ENCODE results near the gene NOX4. TPM values are rescaled to one million over a fixed set of nuclear protein-coding genes. Genes with fewer than 3 reads are reported as not detected.

Gene NOX4
- total RNA-seq, 2 experiments from 2014 or later: not detected

DNA sequence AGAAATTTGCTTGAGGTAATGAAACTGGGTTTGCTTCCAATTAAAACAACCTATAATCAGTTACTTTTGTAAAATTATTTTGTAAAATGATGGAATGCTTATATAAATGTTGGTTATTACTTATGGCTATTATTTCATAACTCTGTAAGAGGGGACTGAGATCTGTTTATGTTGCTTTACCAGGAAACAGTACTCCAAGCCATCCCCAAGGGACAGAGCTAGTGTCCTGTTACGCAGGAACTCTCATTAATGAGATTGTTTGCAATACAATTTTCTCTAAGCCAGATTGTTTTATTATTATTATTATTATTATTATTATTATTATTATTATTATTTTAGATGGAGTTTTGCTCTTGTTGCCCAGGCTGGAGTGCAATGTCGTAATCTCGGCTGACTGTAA is 2.3 kb upstream of the NOX4 start:
- peaks cover 32% of the 10 kb centered on the region for H3K27me3 Mint-ChIP-seq
- DNase-seq: no peak
- no peaks in the 10 kb centered on the region for H3K36me3 Mint-ChIP-seq
- H3K4me3 Mint-ChIP-seq: no peak overlapping the region
- no peaks in the 10 kb centered on the region for H3K4me1 Mint-ChIP-seq
- H3K9me3 Mint-ChIP-seq: peaks cover 1% of the 10 kb centered on the region
- H3K27ac Mint-ChIP-seq: no peak overlapping the region

DNA sequence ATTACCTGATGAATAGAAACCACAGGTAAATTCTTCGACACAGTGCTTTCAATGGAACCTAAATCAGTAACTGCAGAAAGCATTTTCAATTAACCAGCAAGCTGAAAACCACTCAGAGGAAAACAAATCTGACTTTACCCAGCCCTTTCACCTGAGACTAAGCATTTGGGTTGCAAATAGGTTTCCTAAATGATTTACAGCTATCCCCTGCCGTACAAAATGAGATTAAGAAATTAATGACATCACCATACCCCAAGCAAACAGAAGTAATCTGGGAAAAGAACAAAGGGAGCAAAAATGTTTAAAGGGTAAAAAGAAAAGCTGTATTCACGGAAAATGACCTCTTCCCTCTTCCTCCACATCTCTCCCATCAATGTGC is 584 bp downstream of the NOX4 start:
- Mint-ChIP-seq H3K4me3 (no peak overlapping the region), H3K27me3 (peaks cover 32% of the 10 kb centered on the region), H3K9me3 (peaks cover 1% of the 10 kb centered on the region), H3K27ac (no peak overlapping the region), H3K4me1 (no peaks in the 10 kb centered on the region), H3K36me3 (no peaks in the 10 kb centered on the region)
- no peak for DNase-seq

DNA sequence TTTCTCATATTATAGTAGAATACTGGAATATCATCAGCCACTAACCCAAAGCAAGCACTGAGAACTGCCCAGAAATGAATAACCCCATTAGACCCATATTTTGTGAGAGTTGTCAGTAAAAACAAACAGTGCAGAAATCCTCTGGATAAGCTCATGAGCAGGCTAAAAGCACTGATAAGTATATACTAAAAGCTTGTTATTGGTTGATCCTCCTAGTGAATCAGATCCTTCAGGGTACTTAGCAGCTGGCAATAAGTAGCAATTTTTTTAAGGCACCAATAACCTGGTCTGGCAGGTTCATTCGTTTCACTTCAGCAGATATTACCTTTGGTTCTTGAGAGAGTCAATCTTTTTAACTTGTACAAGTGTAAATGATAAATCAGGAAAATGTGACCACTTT is 1.2 kb downstream of the NOX4 start:
- no peaks in the 10 kb centered on the region for H3K36me3 Mint-ChIP-seq
- no peak for DNase-seq
- no peak overlapping the region for H3K4me3 Mint-ChIP-seq
- peaks cover 1% of the 10 kb centered on the region for H3K9me3 Mint-ChIP-seq
- no peaks in the 10 kb centered on the region for H3K4me1 Mint-ChIP-seq
- H3K27me3 Mint-ChIP-seq: peaks cover 32% of the 10 kb centered on the region
- no peak overlapping the region for H3K27ac Mint-ChIP-seq

DNA sequence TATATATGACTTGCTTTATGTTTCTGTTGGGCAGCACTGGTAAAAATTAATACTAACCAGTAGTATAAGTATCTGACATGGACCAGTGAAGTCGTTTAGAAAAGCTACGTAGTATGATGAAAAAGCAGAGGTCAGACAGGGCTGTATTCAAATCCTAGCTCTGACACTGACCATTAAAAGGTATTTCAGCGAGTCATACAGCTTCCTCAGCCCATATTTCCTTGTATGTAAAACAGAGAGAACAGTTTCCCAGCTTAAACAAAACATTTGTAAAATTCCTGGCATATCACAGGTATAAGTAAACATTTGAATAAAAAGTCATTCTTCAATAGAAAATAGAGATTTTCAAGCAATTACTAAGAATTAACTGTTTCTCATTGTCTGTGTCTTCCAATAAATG is 4.2 kb downstream of the NOX4 start:
- Mint-ChIP-seq H3K4me3 (no peak overlapping the region), H3K27me3 (peaks cover 26% of the 10 kb centered on the region), H3K4me1 (no peaks in the 10 kb centered on the region), H3K27ac (no peak overlapping the region), H3K9me3 (peaks cover 3% of the 10 kb centered on the region), H3K36me3 (no peaks in the 10 kb centered on the region)
- DNase-seq: no peak

DNA sequence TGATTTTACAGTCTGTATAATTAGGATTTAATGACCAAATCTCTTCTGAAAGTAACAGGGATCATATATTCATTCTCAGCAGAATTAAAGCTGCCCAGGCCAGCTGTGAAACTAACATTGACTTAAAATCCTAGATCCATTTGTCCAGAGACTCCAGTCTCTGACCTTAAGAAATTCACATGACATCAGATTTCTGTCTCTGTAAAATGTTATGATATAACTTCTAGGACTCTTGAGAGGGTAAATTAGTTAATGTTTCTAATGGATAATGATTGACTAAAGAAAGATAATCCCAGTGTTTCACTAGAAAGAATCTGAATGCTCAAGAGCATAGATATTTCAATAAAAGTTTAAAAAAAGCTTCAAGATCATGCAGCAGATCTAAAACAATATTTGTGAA is 6.3 kb downstream of the NOX4 start:
- no peak overlapping the region for H3K27ac Mint-ChIP-seq
- no peak for DNase-seq
- peaks cover 8% of the 10 kb centered on the region for H3K27me3 Mint-ChIP-seq
- no peaks in the 10 kb centered on the region for H3K4me1 Mint-ChIP-seq
- no peak overlapping the region for H3K4me3 Mint-ChIP-seq
- H3K36me3 Mint-ChIP-seq: no peaks in the 10 kb centered on the region
- peaks cover 3% of the 10 kb centered on the region for H3K9me3 Mint-ChIP-seq

DNA sequence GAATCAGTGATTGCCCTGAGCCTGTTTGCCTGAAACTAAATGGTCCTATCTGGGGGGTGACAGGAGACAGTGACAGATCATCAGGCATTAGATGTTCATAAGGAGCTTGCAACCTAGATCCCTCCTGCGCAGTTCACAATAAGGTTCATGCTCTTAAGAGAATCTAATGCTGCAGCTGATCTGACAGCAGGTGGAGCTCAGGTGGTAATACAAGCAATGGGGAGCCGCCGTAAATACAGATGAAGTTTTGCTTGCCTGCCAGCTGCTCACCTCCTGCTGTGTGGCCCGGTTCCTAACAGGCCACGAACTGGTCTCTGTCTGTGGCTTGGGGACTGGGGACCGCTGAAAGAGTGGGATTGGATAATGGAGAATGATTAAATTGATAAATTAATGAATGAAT is 14.0 kb downstream of the NOX4 start:
- DNase-seq: no peak
- Mint-ChIP-seq H3K4me3 (no peak overlapping the region), H3K36me3 (no peaks in the 10 kb centered on the region), H3K9me3 (no peaks in the 10 kb centered on the region), H3K27ac (no peak overlapping the region), H3K27me3 (no peaks in the 10 kb centered on the region), H3K4me1 (no peaks in the 10 kb centered on the region)

DNA sequence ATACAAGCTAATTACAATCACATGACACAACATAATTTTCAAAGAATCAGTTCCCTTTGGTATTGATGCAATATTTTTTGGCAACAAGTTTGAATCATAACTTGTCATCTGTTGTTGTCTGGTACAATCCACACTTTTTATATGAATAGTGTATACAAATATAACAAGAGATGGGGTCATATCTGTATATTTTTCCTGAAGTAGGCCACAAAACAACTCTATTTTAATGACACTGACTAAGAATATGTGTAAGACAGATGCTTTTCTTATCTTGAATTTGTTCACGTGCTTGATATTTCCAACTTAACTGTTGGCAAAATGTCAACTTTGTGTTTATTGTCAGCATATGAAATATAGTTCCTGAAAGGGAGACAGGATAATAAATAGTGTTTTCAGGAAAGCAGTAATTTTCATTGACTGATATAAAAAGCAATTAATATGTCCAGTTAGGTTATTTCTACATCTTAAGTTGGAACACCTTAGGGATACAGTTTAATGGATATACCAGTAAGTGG is 27.9 kb downstream of the NOX4 start:
- Mint-ChIP-seq H3K9me3 (peaks cover 7% of the 10 kb centered on the region), H3K27me3 (no peaks in the 10 kb centered on the region), H3K4me1 (no peaks in the 10 kb centered on the region), H3K27ac (no peak overlapping the region), H3K4me3 (no peak overlapping the region), H3K36me3 (no peaks in the 10 kb centered on the region)
- DNase-seq: no peak

DNA sequence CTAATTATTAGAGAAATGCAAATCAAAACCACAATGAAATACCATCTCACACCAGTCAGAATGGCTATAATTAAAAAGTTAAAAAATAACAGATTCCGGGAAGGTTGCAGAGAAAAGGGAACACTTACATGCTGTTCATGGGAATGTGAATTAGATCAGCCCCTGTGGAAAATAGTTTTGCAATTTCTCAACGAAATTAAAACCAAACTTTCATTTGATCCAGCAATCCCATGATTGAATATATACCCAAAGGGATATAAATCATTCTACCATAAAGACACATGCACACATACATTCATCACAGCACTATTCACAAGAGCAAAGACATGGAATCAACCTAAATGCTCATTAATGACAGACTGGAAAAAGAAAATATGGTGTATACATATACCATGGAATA is 32.5 kb downstream of the NOX4 start:
- DNase-seq: no peak
- peaks cover 7% of the 10 kb centered on the region for H3K9me3 Mint-ChIP-seq
- no peak overlapping the region for H3K27ac Mint-ChIP-seq
- H3K36me3 Mint-ChIP-seq: no peaks in the 10 kb centered on the region
- H3K4me3 Mint-ChIP-seq: no peak overlapping the region
- H3K27me3 Mint-ChIP-seq: no peaks in the 10 kb centered on the region
- no peaks in the 10 kb centered on the region for H3K4me1 Mint-ChIP-seq

DNA sequence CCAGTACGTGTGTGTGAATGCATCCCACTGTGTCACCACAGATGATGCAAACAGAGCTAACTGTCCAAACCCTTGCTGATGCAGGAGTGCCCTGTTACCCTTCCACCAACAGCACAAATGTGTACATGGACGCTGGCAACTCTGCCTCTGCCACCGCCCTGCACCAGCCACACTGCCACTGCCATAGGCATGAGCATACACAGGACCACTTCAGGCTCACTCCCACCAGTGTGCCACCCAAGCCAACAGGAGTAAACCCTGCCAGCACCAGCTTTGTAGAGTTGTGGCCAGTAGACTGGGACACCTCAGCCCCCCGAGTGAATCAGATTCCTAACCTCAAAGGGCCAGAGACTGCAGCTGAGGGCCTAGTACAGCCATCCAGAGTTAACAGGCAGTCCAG is 34.0 kb downstream of the NOX4 start:
- peaks cover 7% of the 10 kb centered on the region for H3K9me3 Mint-ChIP-seq
- DNase-seq: no peak
- H3K4me1 Mint-ChIP-seq: no peaks in the 10 kb centered on the region
- H3K27ac Mint-ChIP-seq: no peak overlapping the region
- H3K36me3 Mint-ChIP-seq: no peaks in the 10 kb centered on the region
- H3K27me3 Mint-ChIP-seq: no peaks in the 10 kb centered on the region
- no peak overlapping the region for H3K4me3 Mint-ChIP-seq

DNA sequence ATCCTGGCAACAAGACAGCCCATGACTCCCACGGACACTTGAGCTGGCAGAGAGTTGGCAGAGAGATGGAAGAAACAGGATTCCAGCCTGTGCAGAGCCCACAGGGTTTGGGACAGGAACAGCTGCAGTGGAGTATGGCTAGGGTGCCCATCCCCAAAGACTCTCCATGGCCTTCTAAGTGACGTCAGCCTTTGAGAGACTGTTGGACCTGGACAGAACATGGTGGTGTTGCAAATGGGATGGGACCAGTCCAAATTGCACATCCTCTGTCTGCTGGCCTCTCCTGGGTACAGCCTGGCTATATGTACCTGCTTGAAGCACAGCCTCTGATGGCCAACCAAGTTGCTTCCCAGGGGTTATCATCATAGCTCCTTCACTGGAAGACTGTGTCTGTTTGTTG is 34.5 kb downstream of the NOX4 start:
- Mint-ChIP-seq H3K9me3 (peaks cover 7% of the 10 kb centered on the region), H3K4me3 (no peak overlapping the region), H3K4me1 (no peaks in the 10 kb centered on the region), H3K36me3 (no peaks in the 10 kb centered on the region), H3K27me3 (no peaks in the 10 kb centered on the region), H3K27ac (no peak overlapping the region)
- no peak for DNase-seq

DNA sequence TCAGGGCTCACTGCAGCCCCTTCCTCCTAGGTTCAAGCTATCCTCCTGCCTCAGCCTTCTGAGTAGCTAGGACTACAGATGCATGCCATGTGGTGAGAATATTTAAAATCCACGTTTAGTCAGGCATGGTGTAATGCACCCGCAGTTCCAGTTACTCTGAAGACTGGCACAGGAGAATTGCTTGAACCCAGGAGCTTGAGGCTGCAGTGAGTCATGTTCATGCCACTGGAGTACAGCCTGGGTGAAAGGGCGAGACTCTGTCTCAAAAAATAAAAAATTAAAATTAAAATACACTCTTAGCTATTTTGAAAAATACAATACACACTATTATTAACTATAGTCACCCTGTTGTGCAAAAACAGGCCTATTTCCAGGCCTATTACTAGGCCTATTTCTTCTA is 38.4 kb downstream of the NOX4 start:
- Mint-ChIP-seq H3K9me3 (peaks cover 1% of the 10 kb centered on the region), H3K27me3 (no peaks in the 10 kb centered on the region), H3K4me3 (no peak overlapping the region), H3K36me3 (no peaks in the 10 kb centered on the region), H3K4me1 (no peaks in the 10 kb centered on the region), H3K27ac (no peak overlapping the region)
- DNase-seq: no peak

DNA sequence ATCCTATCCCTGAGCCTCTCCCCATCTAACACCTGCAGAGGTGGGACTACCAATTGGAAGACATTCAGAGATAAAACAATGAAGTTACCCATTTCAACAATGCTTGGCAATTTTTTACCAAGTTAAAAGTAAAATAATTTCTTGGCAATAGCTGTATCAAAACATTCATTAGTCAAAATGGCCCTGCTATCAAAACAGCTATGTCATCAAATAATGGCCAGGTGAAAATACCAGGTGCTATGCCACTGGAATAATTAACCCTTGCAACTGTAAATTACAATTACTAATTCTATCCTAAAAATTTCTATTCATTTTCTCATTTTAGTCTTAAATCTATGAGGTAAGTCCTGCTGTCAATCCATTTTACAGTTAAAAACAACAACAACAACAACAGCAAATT is 43.3 kb downstream of the NOX4 start:
- DNase-seq: no peak
- Mint-ChIP-seq H3K27ac (no peak overlapping the region), H3K4me3 (no peak overlapping the region), H3K36me3 (no peaks in the 10 kb centered on the region), H3K9me3 (peaks cover 6% of the 10 kb centered on the region), H3K27me3 (no peaks in the 10 kb centered on the region), H3K4me1 (no peaks in the 10 kb centered on the region)

DNA sequence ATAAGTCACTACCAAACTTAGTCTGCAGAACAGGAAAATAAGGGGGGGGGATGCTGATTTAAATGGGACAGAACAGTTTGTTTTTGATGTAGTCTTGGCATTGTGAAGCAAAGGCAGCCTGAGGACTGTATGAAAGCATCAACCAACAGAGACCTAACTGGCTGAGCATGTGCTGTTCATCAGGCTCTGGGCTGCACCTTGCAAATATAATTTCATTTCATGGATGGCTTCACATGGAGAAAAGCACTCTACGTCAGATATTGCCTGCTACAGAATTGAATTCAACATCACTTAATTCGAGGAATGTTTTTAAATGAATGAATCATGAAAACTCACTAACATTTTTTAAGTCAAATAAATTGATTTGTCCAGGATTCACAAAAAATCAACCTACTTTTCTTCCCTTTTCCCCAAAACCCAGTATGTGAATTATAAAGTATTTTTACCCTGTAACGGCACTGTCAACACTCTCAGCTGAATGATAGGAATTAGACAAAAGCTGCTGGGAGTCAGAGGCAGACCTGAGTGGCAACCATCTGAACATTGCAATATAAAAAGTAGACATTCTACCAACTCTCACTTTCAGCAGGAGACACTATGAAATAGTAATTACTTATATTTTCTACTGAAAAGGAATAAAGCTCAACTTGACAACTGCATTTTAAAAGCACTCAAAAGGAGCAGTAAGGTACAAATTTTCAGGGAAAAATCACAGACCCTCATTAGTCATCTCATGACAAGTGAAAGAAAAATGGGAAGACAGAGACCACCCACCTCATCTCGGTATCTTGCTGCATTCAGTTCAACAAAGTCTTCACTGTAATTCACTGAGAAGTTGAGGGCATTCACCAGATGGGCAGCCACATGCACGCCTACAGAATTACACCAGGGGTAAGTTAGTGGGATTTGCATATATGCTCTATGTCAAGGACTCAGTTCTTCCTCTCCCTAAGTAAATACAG is 47.5 kb downstream of the NOX4 start:
- no peak overlapping the region for H3K4me3 Mint-ChIP-seq
- H3K36me3 Mint-ChIP-seq: no peaks in the 10 kb centered on the region
- H3K27ac Mint-ChIP-seq: no peak overlapping the region
- H3K9me3 Mint-ChIP-seq: peaks cover 6% of the 10 kb centered on the region
- H3K4me1 Mint-ChIP-seq: no peaks in the 10 kb centered on the region
- DNase-seq: no peak
- no peaks in the 10 kb centered on the region for H3K27me3 Mint-ChIP-seq

DNA sequence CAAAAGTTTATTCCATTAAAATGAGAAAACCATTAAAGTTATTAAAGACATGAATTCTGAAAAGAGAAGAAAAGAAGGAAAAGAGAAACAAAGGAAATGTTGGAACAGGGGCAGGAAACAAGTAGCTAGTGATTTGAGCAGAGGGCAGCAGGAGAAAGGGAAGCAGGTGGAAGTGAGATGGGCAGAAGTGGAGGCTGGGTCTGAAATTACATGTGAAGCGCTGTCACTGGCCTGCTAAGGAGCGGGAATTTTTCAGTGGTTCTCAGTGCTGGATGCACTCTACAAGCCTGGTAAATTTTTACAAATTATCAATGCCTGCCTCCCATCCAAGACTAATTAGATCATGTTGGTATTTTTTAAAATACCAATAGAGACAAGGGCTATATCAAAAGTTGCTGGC is 48.4 kb downstream of the NOX4 start:
- no peak for DNase-seq
- Mint-ChIP-seq H3K27me3 (no peaks in the 10 kb centered on the region), H3K36me3 (no peaks in the 10 kb centered on the region), H3K4me1 (no peaks in the 10 kb centered on the region), H3K4me3 (no peak overlapping the region), H3K27ac (no peak overlapping the region), H3K9me3 (peaks cover 6% of the 10 kb centered on the region)

DNA sequence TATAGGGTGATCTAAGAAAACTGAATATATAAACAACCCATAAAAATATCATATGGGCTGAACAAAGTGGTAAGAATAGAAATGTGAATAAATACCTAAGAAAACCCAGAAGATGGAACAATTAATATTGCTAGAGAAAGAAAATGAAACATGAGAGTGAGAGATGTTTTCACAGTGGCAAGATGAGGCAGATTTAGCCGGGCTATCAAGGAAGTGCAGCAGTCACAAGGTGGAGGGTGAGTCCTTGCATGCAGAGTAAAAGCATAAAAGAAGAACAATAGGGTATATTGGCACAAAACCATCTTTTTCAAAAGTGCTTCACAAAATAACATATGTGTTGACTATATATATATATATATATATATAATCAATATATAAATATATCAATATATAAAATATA is 49.6 kb downstream of the NOX4 start:
- no peak overlapping the region for H3K4me3 Mint-ChIP-seq
- DNase-seq: no peak
- peaks cover 6% of the 10 kb centered on the region for H3K9me3 Mint-ChIP-seq
- H3K27ac Mint-ChIP-seq: no peak overlapping the region
- H3K4me1 Mint-ChIP-seq: no peaks in the 10 kb centered on the region
- no peaks in the 10 kb centered on the region for H3K36me3 Mint-ChIP-seq
- no peaks in the 10 kb centered on the region for H3K27me3 Mint-ChIP-seq

DNA sequence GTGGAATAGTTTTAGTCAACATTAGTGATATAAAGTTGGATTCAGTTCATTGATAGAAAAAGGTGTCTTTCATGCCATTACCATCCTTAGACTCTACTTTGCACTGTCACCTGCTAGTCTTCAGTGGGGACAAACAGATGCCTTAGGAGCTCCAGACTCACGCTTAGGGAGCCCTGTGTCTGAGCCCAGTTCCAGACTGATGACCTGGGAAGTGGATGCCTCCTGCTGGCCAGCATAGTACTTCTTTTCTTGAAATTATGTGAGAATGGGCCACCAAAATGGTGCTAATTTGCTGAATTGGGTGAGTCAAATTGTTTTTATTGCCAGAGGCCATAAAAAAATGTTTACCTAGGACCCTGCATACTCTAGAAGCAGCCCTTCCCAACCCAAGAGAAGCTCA is 53.9 kb downstream of the NOX4 start:
- Mint-ChIP-seq H3K4me1 (no peaks in the 10 kb centered on the region), H3K27ac (no peak overlapping the region), H3K36me3 (no peaks in the 10 kb centered on the region), H3K4me3 (no peak overlapping the region), H3K27me3 (no peaks in the 10 kb centered on the region), H3K9me3 (no peaks in the 10 kb centered on the region)
- no peak for DNase-seq

Data from activated naive CD8-positive, alpha-beta T cell treated with anti-CD3 and anti-CD28 coated beads for 36 hours (primary cell).